SU-DHL-6 (cell line): ENCODE results near the gene BMPR1B.

Experiments
- H2AFZ ChIP-seq: fragments of 200-600 bp; sonication (generic); 2 replicates; pipeline ENCODE4 v1.6.1; 2014; ENCODE audit warnings: low read depth, mild to moderate bottlenecking, moderate library complexity, mixed read lengths, antibody characterized with exemption, low read length; ENCODE audit not compliant: severe bottlenecking
- H3F3A ChIP-seq: fragments of 200-600 bp; shearing (Covaris generic); 2 replicates; pipeline ENCODE4 v1.6.0; 2016; ENCODE audit warnings: antibody characterized with exemption, mild to moderate bottlenecking; ENCODE audit not compliant: insufficient read depth
- H3K27ac ChIP-seq: fragments of 200-600 bp; sonication (generic); 2 replicates; pipeline ENCODE4 v1.5.1; 2016; ENCODE audit warnings: low read depth, mild to moderate bottlenecking, low read length, moderate library complexity, mixed read lengths
- H3K27me3 ChIP-seq: fragments of 200-600 bp; sonication (generic), shearing (Covaris generic); 2 replicates; pipeline ENCODE4 v1.6.0; 2014; ENCODE audit warnings: mild to moderate bottlenecking, low read length
- H3K36me3 ChIP-seq: fragments of 200-600 bp; sonication (generic); 2 replicates; pipeline ENCODE4 v1.6.1; 2014; ENCODE audit warnings: mild to moderate bottlenecking, low read length, mixed read lengths
- H3K4me2 ChIP-seq: fragments of 300-600, 200-600 bp; shearing (Covaris generic), sonication (generic); 2 replicates; pipeline ENCODE4 v1.6.0; 2014; ENCODE audit warnings: low read length, low read depth, mild to moderate bottlenecking; ENCODE audit not compliant: poor library complexity, severe bottlenecking
- H3K4me3 ChIP-seq: fragments of 200-600 bp; sonication (generic); 2 replicates; pipeline ENCODE4 v1.5.1; 2014; ENCODE audit warnings: antibody characterized with exemption, low read length, mild to moderate bottlenecking, mixed read lengths; ENCODE audit not compliant: insufficient read depth, poor library complexity, severe bottlenecking
- H3K79me2 ChIP-seq: fragments of 200-600 bp; sonication (generic); 2 replicates; pipeline ENCODE4 v1.6.1; 2014; ENCODE audit warnings: mild to moderate bottlenecking, low read length, moderate library complexity; ENCODE audit not compliant: insufficient read depth
- H3K9ac ChIP-seq: fragments of 200-600 bp; sonication (generic); 2 replicates; pipeline ENCODE4 v1.7.0; 2014; ENCODE audit warnings: mild to moderate bottlenecking, low read length
- H3K9me2 ChIP-seq: fragments of 200-600 bp; sonication (generic); replicated peaks from 2 replicates; pipeline ENCODE4 v1.6.1; 2014; ENCODE audit warnings: low read length; ENCODE audit not compliant: insufficient read depth
- H3K9me3 ChIP-seq: fragments of 200-600 bp; sonication (generic); 2 replicates; pipeline ENCODE4 v1.6.1; 2014; ENCODE audit warnings: low read length, mixed read lengths; ENCODE audit not compliant: insufficient read depth
- H4K20me1 ChIP-seq: fragments of 200-600 bp; sonication (generic); 2 replicates; pipeline ENCODE4 v1.6.1; 2014; ENCODE audit warnings: low read depth, mild to moderate bottlenecking, antibody characterized with exemption, low read length, moderate library complexity, mixed read lengths
- EZH2phosphoT487 ChIP-seq: fragments of 200-600 bp; sonication (generic), shearing (Covaris generic); conservative IDR thresholded peaks from 2 replicates; pipeline ENCODE4 v1.6.1; 2018; ENCODE audit warnings: mild to moderate bottlenecking, antibody characterized with exemption, low read length, moderate library complexity, mixed read lengths
- TF ChIP-seq, protein P1 (sequence below): fragments of 200-600 bp; sonication (generic); IDR thresholded peaks from one replicate; pipeline ENCODE4 v1.5.1; 2017; ENCODE audit warnings: antibody characterized with exemption, mild to moderate bottlenecking, low read length, moderate library complexity; ENCODE audit not compliant: insufficient read depth, poor library complexity, severe bottlenecking

BMPR1B gene

DNA sequence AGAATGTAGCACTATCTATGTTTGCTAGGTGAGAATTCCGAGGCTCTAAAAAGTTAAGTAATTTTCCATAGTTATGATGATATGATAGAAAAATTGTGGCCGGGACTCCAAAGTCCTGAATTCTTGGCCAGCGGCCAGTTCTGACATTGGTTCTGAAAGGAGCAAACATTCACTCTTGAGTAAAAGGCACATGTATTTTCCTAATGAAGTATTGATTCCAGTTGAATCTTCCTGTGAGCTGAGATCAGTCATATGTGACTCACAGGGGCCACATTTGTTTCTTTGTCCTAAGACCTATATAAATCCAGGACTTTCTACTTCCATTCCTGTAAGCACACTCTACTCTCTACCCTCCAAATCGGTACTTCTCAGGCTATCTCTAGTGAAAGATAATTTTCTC is 349.9 kb downstream of the BMPR1B start:
- Histone ChIP-seq H3K9me3 (no peaks in the 10 kb centered on the region), H3K9me2 (no peaks in the 10 kb centered on the region), H3K9ac (no peak overlapping the region), H4K20me1 (no peaks in the 10 kb centered on the region), H3K4me2 (no peak overlapping the region), H3K36me3 (no peaks in the 10 kb centered on the region), H3K27ac (no peak overlapping the region), H3K4me3 (no peak overlapping the region), H3F3A (no peaks in the 10 kb centered on the region), H3K79me2 (no peaks in the 10 kb centered on the region), H2AFZ (no peak overlapping the region), H3K27me3 (no peaks in the 10 kb centered on the region)
- TF ChIP-seq EZH2phosphoT487: no peak
- TF ChIP-seq, protein P1, sequence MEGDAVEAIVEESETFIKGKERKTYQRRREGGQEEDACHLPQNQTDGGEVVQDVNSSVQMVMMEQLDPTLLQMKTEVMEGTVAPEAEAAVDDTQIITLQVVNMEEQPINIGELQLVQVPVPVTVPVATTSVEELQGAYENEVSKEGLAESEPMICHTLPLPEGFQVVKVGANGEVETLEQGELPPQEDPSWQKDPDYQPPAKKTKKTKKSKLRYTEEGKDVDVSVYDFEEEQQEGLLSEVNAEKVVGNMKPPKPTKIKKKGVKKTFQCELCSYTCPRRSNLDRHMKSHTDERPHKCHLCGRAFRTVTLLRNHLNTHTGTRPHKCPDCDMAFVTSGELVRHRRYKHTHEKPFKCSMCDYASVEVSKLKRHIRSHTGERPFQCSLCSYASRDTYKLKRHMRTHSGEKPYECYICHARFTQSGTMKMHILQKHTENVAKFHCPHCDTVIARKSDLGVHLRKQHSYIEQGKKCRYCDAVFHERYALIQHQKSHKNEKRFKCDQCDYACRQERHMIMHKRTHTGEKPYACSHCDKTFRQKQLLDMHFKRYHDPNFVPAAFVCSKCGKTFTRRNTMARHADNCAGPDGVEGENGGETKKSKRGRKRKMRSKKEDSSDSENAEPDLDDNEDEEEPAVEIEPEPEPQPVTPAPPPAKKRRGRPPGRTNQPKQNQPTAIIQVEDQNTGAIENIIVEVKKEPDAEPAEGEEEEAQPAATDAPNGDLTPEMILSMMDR: no peak

DNA sequence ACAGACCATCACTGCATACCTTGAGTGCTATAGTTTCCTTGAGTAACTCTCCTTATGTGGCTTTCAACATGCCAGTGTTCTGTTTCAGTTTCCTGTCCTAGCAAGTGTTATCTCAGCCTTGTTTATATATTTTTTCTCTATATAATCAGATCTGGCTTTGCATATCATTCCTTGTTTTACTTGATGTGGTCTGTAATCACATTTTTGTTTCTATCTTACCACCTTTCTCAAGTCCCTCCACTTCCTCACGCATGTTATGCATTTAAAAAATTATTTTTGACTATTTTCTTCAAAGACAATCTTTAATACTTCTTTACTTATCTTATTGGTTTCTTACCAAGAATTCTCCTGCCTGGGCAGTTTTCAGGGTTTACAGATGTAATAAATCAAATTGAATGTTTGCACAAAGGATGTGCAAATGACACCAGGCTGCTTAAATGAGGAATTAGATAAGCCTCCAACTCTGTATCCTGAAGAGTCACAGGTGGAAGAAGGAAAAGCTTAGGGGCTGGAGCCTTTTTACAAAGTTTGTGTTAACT is 351.2 kb downstream of the BMPR1B start:
- Histone ChIP-seq H3K9ac (no peak overlapping the region), H3F3A (no peaks in the 10 kb centered on the region), H3K4me2 (no peak overlapping the region), H3K9me3 (no peaks in the 10 kb centered on the region), H4K20me1 (no peaks in the 10 kb centered on the region), H3K79me2 (no peaks in the 10 kb centered on the region), H3K4me3 (no peak overlapping the region), H3K9me2 (no peaks in the 10 kb centered on the region), H3K27ac (no peak overlapping the region), H3K36me3 (no peaks in the 10 kb centered on the region), H3K27me3 (no peaks in the 10 kb centered on the region), H2AFZ (no peak overlapping the region)
- no peak for TF ChIP-seq EZH2phosphoT487
- TF ChIP-seq, protein P1: no peak

DNA sequence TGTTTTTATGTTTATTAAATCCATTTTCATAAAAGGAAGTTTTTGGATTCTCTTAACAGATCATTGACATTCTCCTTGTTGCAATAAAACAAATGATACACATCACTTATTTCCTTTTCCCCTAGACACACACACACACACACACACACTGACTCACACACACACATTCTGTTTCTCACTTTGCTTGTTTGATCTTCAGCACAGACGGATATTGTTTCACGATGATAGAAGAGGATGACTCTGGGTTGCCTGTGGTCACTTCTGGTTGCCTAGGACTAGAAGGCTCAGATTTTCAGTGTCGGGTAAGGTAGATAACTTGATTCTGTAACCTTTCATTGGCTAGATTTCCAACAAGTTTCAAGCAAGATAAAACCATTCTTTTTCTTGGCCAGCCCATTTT is 356.8 kb downstream of the BMPR1B start:
- no peaks in the 10 kb centered on the region for H3K79me2 ChIP-seq
- no peak overlapping the region for H3K27ac ChIP-seq
- no peak overlapping the region for H2AFZ ChIP-seq
- no peaks in the 10 kb centered on the region for H3K27me3 ChIP-seq
- no peaks in the 10 kb centered on the region for H3K9me2 ChIP-seq
- no peak overlapping the region for H3K4me2 ChIP-seq
- H3F3A ChIP-seq: no peaks in the 10 kb centered on the region
- TF ChIP-seq, protein P1: no peak
- TF ChIP-seq EZH2phosphoT487: no peak
- no peaks in the 10 kb centered on the region for H3K36me3 ChIP-seq
- no peak overlapping the region for H3K4me3 ChIP-seq
- H3K9me3 ChIP-seq: no peaks in the 10 kb centered on the region
- no peaks in the 10 kb centered on the region for H4K20me1 ChIP-seq
- H3K9ac ChIP-seq: no peak overlapping the region
